NCI-H1694 (cell line): ENCODE results near the gene IGSF6.
"Not testable (repeated sequence)": the region's sequence is repeated elsewhere in the genome, so short reads cannot be mapped to it uniquely, and the experiment has no call there.

Experiments
- DNase-seq: peaks from one replicate; lab custom pipeline; 2025; lab: John Stamatoyannopoulos, UW

IGSF6 gene

GRCh38 chr16:21653571-21653970 lies 1.2 kb upstream of the IGSF6 start:
- no peak for DNase-seq

- no peak for DNase-seq
Measured at GRCh38 chr16:21651515-21651914, 893 bp downstream of the IGSF6 start.

DNA sequence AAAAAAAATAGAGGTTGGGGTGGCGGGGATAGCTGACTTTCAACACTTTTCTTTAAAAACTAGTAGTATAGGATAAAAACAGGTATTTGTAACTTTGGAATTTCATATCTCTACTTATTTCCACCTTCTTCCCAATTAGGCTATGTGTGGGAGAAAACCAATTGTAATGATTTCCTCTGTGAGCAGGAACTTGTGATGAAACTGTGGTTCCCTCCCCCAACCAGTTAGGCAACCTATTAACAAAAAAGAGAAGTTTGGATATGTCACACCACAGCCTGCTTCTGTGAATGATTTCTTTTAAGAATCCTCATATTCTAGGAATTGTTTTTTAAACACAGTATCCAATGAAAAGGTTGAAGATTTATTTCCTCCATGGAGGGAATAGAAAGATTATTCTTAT lies 1.9 kb downstream of the IGSF6 start:
- no peak for DNase-seq

- not testable (repeated sequence) for DNase-seq
Measured at GRCh38 chr16:21649826-21650406, 2.5 kb downstream of the IGSF6 start.

DNA sequence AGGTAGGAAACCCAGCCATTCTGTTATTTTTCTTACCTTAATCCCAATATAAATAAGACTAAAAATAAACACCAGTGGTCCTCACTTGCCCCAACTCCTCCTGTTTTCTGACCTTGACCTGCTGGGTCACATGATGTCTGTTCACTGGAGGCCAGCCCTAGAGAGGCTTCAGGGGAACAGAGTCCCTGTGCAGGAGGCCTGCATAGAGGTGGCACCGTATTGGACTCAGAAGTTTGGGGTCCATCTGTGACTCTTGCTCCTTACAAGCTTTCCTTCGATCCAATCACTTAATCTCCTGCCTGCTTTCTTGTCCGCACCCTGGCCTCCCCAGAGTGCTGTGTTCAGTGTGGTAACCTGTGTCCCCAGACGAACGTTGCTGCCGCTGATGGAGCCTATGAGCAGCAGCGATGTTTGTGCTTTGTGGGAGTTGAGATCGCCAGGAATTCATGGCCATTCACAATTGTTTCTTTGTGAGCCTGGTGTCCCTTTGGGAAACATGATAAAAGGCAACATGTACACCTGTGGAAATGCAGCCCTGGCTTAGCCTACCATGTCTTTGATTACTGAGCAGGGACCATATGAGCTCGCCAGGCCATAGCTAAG lies 4.7 kb downstream of the IGSF6 start:
- no peak for DNase-seq

DNA sequence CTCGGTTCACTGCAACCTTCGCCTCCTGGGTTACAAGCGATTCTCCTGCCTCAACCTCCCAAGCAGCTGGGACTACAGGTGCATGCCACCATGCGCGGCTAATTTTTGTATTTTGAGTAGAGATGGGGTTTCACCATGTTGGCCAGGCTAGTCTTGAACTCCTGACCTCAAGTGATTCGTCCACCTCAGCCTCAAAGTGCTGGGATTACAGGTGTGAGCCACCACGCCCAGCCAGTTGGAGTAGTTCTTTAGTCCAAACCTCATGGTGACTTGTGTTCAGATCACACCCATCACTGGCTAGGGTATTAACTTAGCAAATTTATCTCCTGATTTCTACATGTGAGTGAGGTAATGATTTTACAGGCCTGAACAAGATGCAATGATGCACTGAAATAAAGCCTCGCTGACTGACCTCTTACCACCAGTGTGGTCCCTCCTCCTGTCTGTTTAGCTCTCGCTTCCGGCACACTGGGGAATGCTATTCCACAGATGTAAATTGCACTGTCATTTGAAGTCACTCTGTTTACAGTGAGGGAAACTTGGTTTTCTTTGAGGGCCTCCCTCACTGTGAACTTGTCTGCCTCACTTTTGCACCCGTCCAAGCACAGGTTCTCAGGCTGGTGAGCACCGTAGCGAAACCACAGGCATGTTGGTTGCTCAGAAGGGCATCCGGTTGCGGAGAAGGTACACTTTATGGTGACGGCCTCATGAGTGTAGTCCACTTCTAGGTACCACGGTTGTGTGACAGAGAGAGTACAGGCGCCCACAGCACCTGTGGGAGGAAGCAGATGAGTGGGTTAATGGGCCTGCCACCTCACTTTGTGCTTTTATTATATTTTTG lies 5.5 kb downstream of the IGSF6 start:
- no peak for DNase-seq

- no peak for DNase-seq
Measured at GRCh38 chr16:21646091-21646490, 6.3 kb downstream of the IGSF6 start.

DNA sequence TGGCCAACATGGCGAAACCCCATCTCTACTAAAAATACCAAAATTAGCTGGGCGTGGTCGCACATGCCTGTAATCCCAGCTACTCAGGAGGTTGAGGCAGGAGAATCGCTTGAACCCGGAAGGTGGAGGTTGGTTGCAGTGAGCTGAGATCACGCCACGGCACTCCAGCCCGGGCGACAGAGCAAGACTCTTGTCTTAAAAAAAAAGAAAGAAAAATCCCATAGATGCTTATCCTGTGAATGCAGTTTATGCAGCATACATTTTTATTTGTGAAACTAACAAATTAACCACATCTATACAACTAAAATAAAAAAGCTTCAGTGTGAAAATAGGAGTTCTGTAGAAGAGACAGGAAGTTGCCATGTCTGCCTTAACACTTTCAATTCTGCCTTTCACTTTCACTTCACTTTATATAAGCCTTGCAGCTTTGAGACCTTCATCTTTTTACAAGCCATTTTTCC lies 7.1 kb downstream of the IGSF6 start:
- no peak for DNase-seq

GRCh38 chr16:21644674-21645073 lies 7.7 kb downstream of the IGSF6 start:
- DNase-seq, result no peak

DNA sequence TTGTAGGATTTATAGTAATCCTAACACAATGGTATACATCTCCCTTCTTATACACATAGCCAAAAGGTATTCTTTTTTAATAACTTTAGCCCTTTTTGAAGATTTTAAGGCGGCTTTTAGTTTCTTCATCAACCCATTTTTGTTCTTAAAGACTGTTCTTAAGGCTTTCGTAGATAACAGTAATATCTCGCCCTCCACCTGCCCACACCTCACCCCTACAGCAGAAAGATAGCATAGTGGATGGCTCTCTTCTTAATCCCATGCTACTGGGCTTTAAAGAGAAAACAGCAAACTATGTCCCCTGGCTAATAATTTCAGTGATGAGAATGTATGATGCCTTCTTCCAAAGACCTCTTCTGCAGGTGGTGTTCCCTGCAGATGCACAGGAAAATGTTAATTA lies 8.6 kb downstream of the IGSF6 start:
- no peak for DNase-seq

- DNase-seq, result no peak
Measured at GRCh38 chr16:21642861-21643260, 9.5 kb downstream of the IGSF6 start.

- DNase-seq, result no peak
Measured at GRCh38 chr16:21641916-21642315, 10.5 kb downstream of the IGSF6 start.

- no peak for DNase-seq
Measured at GRCh38 chr16:21639493-21639892, 12.9 kb downstream of the IGSF6 start.

DNA sequence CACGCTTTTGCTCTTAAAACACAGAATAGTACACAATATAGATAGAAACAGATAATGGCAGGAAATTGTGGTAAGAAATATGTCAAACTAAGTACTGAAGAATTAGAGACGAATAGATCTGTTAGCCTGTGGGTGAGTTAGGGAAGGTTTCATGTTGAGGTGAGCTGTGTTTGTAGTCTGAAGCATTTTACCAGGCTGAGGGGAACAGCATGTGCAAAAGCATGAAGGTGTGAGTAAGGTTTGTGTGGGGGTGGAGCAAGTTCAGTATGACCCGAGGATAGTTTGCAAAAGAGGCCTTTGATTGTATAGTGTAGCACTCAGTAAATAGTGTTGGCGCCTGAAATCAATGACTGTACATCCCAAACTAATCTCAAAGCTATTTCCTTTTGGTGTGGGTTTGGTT lies 13.8 kb downstream of the IGSF6 start:
- DNase-seq, result no peak

DNA sequence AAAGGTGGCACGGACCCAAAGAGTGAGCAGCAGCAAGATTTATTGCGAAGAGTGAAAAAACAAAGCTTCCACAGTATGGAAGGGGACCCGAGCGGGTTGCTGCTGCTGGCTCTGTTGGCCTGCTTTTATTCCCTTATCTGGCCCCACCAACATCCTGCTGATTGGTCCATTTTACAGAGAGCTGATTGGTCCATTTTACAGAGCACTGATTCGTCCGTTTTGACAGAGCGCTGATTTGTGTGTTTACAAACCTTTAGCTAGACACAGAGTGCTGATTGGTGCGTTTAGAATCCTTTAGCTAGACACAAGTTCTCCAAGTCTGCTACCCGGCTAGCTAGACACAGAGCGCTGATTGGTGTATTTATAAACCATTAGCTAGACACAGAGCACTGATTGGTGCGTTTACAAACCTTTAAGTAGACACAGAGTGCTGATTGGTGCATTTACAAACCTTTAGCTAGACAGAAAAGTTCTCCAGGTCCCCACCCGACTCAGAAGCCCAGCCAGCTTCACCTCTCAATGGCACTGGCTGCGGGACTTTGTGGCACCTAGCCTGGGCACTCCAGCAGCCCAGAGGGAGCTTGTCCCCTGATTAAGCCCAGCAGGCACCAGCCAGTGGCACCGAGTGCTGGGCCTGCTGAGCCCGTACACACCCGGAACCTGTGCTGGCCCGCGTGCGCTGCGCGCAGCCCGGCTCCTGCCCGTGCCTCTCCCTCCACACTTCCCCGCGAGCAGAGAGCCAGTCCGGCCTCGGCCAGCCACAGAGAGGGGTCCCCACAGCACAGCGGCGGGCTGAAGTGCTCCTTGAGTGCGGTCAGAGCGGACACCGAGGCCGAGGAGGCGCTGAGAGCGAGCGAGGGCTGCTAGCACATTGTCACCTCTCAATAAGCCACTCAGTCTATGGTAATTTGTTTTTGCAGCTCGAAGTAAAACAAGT lies 15.1 kb downstream of the IGSF6 start:
- DNase-seq, result no peak

GRCh38 chr16:21635694-21636093 lies 16.7 kb downstream of the IGSF6 start:
- DNase-seq, result not testable (repeated sequence)

GRCh38 chr16:21634216-21634615 lies 18.2 kb downstream of the IGSF6 start:
- DNase-seq, result no peak

- not testable (repeated sequence) for DNase-seq
Measured at GRCh38 chr16:21631951-21632575, 20.3 kb downstream of the IGSF6 start.

- not testable (repeated sequence) for DNase-seq
Measured at GRCh38 chr16:21631376-21631775, 21.0 kb downstream of the IGSF6 start.

DNA sequence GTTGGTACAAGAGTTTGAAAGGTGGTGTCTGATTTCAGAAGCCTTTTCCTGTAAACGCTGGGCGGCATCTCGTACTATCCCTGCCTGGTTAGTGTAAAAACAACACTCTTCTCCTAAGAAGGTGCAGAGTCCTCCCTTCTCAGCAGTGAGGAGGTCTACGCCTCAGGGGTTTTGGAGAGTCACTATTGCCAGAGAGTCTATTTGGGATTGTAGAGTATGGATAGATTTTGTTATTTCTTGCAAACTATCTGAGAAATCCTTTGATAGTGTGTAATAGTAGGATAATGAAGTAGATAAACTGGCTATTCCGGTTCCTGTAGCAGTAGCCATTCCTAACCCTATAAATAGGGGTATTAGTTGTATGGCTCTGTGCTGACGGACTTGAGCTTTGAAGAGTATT lies 21.5 kb downstream of the IGSF6 start:
- not testable (repeated sequence) for DNase-seq
